Right lobe of liver (tissue), 6 donors: ENCODE data around the gene GRIN2C. TPM values are rescaled to one million over a fixed set of nuclear protein-coding genes. Genes with fewer than 3 reads are reported as not detected.

ENCODE experiments used
- ATAC-seq, 4 donors: fragments of 200-7000 bp; cut with Tn5 transposase; one replicate each; pipeline ENCODE4 v1.9.1; 2020; ENCODE audit warnings: mild to moderate bottlenecking in 4 of 4, moderate library complexity in 4 of 4
- DNase-seq, 3 donors: peaks; one replicate each; pipeline ENCODE4 v3.0.0-alpha.2; 2020
- H3K27ac ChIP-seq, 3 donors: fragments of 200-600 bp; one replicate each; pipeline ENCODE4 v1.8.0; 2022
- H3K27me3 ChIP-seq, 2 donors: fragments of 200-600 bp; one replicate each; pipeline ENCODE4 v1.8.0; 2022
- H3K36me3 ChIP-seq, 4 donors: fragments of 200-600 bp; sonication (generic) in 1 of 4; one replicate each; pipeline versions ENCODE4 v1.5.1 to v1.8.0; 2017 to 2022; ENCODE audit warnings: control low read depth in 1 of 4
- H3K4me1 ChIP-seq, 4 donors: fragments of 200-600 bp; sonication (generic) in 1 of 4; one replicate each; pipeline versions ENCODE4 v1.5.1 to v1.8.0; 2017 to 2022; ENCODE audit warnings: control low read depth in 1 of 4
- H3K4me3 ChIP-seq, 3 donors: fragments of 200-600 bp; one replicate each; pipeline ENCODE4 v1.8.0; 2022
- H3K9me3 ChIP-seq, 4 donors: fragments of 200-600 bp; sonication (generic) in 1 of 4; one replicate each; pipeline versions ENCODE4 v1.5.1 to v1.8.0; 2017 to 2022; ENCODE audit warnings: control low read depth in 1 of 4
- POLR2A ChIP-seq: fragments of 450-650 bp; IDR thresholded peaks from one replicate; pipeline ENCODE4 v1.6.1; 2017; ENCODE audit warnings: antibody characterized with exemption, mild to moderate bottlenecking
- WGBS: methylation state at CpG from one replicate; pipeline ENCODE4 v1.1.6; 2018; ENCODE audit warnings: low coverage, low lambda C conversion rate; ENCODE audit not compliant: insufficient coverage; ENCODE audit errors: missing lambda C conversion rate; 5-methylcytosine and 5-hydroxymethylcytosine counted together
- intact Hi-C, 2 donors: fragments of 100-400 bp; cut with DNase I; formaldehyde crosslinking; loops; one replicate each; pipeline versions ENCODE4 v1.11.2 to v1.14.1; 2022
- total RNA-seq, 6 experiments: library from RNA; depleted of rRNA in 2 of 6; stranded (reverse); fragments of >200 nt in 2 of 6; fragmentation: NEBNext Ultra II Directional in 3 of 6; extraction: Animal tissue kit (Norgen Biotek cat#: 25700) in 3 of 6; gene quantifications; one replicate each; pipeline versions ENCODE4 v1.1.0 to v1.2.4, GENCODE V29; 2016 to 2023
- TF ChIP-seq, protein P1 (sequence below), 4 donors: fragments of 200-600 bp in 3 of 4; fragments of 450-650 bp in 1 of 4; IDR thresholded peaks; one replicate each; pipeline versions ENCODE4 v1.5.1 to v1.8.0; 2016 to 2022; ENCODE audit warnings: antibody characterized with exemption in 4 of 4, mild to moderate bottlenecking in 2 of 4
- donor health status: DM: no; HTN: yes; CAD: no.
- donor health status: DM: no; HTN: no; CAD: no.
- donor health status: DM: no; HTN: no; CAD: no.
- donor health status: DM: no; HTN: yes; CAD: no.
- donor health status: DM: no; HTN: yes; CAD: no.

Gene GRIN2C
- total RNA-seq, 6 experiments from 2014 or later, result 0.10 to 0.13 TPM; not detected in 4

DNA sequence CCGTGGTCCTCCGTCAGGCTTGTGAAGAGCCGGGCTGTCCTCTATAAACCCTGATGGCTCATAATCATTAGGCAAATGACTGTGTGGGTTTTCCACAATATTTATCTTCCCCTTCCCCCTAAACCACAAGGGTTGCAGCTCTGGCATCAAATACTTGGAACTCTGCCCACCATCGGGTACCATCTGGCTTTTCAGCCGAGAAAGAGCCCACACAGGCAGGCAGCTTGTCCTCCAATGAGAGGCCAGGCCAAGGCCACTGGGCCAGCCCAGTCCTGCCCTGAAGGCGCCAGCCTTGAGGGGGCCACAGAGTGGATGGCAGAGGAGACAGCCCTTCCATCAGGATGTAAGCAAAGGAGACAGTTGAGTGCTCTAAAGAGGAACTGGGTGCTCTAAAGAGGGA is 51.8 kb downstream of the GRIN2C start:
- DNase-seq (no peak), ATAC-seq (peak in 1 of 4 donors; percentile 18)
- Histone ChIP-seq H3K4me3 (no peak overlapping the region), H3K36me3 (no peaks in the 10 kb centered on the region), H3K9me3 (no peaks in the 10 kb centered on the region), H3K27ac (no peak overlapping the region), H3K4me1 (no peaks in the 10 kb centered on the region), H3K27me3 (no peaks in the 10 kb centered on the region)
- TF ChIP-seq, protein P1, sequence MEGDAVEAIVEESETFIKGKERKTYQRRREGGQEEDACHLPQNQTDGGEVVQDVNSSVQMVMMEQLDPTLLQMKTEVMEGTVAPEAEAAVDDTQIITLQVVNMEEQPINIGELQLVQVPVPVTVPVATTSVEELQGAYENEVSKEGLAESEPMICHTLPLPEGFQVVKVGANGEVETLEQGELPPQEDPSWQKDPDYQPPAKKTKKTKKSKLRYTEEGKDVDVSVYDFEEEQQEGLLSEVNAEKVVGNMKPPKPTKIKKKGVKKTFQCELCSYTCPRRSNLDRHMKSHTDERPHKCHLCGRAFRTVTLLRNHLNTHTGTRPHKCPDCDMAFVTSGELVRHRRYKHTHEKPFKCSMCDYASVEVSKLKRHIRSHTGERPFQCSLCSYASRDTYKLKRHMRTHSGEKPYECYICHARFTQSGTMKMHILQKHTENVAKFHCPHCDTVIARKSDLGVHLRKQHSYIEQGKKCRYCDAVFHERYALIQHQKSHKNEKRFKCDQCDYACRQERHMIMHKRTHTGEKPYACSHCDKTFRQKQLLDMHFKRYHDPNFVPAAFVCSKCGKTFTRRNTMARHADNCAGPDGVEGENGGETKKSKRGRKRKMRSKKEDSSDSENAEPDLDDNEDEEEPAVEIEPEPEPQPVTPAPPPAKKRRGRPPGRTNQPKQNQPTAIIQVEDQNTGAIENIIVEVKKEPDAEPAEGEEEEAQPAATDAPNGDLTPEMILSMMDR (IDR thresholded peaks at IDR 0.05), result no peak
- no peak for TF ChIP-seq POLR2A
- intact Hi-C loops, result no loop called here
- WGBS, result 80% methylated on average over 1 of the region's 6 CpGs

DNA sequence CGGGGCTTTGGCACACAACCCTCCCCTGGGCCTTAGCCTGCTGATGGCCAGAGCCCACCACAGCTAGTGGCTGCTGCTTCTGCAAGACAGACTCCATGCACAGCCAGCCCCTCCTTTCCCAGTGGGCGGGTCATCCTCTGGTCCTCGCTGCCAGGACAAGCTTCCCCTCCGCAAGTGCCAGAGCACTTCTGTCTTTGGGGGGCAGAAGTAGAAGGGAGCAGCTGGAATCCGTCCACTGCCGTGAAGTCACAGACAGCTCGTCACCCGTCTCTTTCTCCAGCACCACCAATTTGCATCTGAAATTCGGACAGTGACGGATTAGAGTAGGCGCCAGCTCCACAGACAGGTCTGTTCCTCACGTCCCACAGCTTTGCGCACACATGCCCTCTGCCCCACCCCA is 52.2 kb downstream of the GRIN2C start:
- H3K36me3 ChIP-seq, result no peaks in the 10 kb centered on the region
- intact Hi-C loops, result no loop called here

DNA sequence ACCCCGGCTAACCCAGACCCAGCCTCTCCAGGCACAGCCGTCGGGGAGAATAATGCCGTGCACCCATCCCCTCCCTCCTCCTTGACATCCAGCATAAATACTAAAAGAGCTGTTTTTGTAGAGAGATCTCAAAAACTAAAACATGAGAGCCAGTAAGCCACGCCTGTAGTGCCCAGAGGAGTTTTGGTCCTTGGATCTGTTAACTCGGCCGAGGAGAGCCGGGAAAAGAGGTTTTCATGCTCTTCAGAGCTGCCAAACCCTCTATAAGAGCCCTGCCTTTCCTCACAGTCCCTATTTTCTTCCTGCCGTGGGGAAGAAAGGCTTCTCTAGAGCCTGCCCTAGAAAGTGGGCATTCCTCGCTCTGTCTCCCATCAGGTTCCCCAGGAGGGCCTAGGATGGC is 53.4 kb downstream of the GRIN2C start:
- no peak overlapping the region for H3K4me3 ChIP-seq
- H3K9me3 ChIP-seq, result no peaks in the 10 kb centered on the region
- TF ChIP-seq POLR2A, result no peak
- TF ChIP-seq, protein P1 (IDR thresholded peaks at IDR 0.05), result no peak
- no peaks in the 10 kb centered on the region for H3K27me3 ChIP-seq
- H3K4me1 ChIP-seq, result no peaks in the 10 kb centered on the region
- DNase-seq (no peak), ATAC-seq (no peak)
- no peaks in the 10 kb centered on the region for H3K36me3 ChIP-seq
- no peak overlapping the region for H3K27ac ChIP-seq
- intact Hi-C loops, result no loop called here
- WGBS, result 84% methylated on average over 7 of the region's 10 CpGs

More for the DNA sequence above, 52.2 kb downstream of the GRIN2C start:
- TF ChIP-seq, protein P1 (IDR thresholded peaks at IDR 0.05), result no peak
- no peak for TF ChIP-seq POLR2A
- no peaks in the 10 kb centered on the region for H3K4me1 ChIP-seq
- H3K27ac ChIP-seq, result no peak overlapping the region
- ATAC-seq, result peak in 1 of 4 donors; percentile 26
- no peaks in the 10 kb centered on the region for H3K27me3 ChIP-seq
- no peak overlapping the region for H3K4me3 ChIP-seq
- WGBS, result 94% methylated on average over 5 of the region's 13 CpGs
- DNase-seq, result no peak
- no peaks in the 10 kb centered on the region for H3K9me3 ChIP-seq

DNA sequence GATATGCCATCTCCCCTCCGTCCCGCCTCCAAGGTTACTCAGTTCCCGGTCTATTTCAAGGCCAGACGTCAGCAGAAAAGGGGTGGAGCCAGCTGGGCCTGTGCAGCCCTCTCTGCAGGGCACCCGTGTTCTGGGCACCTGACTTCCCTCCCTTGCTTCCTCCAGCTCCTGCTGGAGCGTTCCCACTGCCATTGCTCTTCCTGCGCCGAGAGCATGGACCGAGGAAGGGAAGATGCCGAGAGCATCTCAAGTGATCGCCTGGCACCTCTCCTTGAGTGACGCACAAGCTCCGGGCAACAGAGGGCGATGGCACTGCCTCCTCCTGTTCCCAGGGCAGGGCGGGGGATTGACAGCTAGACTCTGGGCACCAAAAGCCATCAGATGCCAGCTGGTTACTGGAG is 54.1 kb downstream of the GRIN2C start:
- WGBS, result 96% methylated on average over 9 of the region's 15 CpGs
- Histone ChIP-seq H3K9me3 (no peaks in the 10 kb centered on the region), H3K36me3 (no peaks in the 10 kb centered on the region), H3K27me3 (no peaks in the 10 kb centered on the region), H3K4me3 (no peak overlapping the region), H3K27ac (no peak overlapping the region), H3K4me1 (no peaks in the 10 kb centered on the region)
- ATAC-seq (no peak), DNase-seq (no peak)
- intact Hi-C loops, result no loop called here
- TF ChIP-seq, protein P1 (IDR thresholded peaks at IDR 0.05), result no peak
- no peak for TF ChIP-seq POLR2A

DNA sequence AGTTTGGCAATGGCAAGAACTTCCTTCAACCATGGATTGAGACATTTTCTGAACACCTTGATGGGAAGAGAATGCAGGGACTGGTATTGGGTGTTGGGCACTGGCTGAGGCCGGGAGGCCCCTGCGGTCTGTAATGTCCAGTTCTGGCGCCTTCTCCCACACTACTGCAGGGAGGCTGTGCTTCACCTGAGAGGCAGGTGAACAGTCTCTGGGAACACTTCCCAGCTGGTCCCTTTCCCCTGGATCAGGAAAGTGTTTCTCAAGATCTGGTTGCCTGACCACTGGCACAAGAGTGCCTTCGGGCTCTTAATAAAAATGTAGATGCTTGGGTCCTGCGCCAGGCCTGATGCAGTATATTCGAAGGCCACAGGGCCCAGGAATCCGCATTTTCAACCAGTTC is 55.0 kb downstream of the GRIN2C start:
- H3K36me3 ChIP-seq, result no peaks in the 10 kb centered on the region
- intact Hi-C loops, result no loop called here
- H3K27ac ChIP-seq, result no peak overlapping the region
- H3K4me3 ChIP-seq, result no peak overlapping the region
- no peak for TF ChIP-seq POLR2A
- TF ChIP-seq, protein P1 (IDR thresholded peaks at IDR 0.05), result no peak
- DNase-seq, result no peak
- ATAC-seq, result no peak
- H3K27me3 ChIP-seq, result no peaks in the 10 kb centered on the region
- no peaks in the 10 kb centered on the region for H3K4me1 ChIP-seq
- no CpG with 5 or more reads among the region's 7 CpGs for WGBS
- H3K9me3 ChIP-seq, result no peaks in the 10 kb centered on the region
